Measurements from ENCODE around the gene VEGFC.

- no peak for TF ChIP-seq CTCF (optimal IDR thresholded peaks at IDR 0.05 in 1 of 3, IDR thresholded peaks at IDR 0.05 in 1 of 3, conservative IDR thresholded peaks at IDR 0.05 in 1 of 3; ENCODE audit: extremely low read depth in 1 of 3, insufficient read depth in 2 of 3, low read length in 3 of 3)
- TF ChIP-seq EZH2 (IDR thresholded peaks at IDR 0.05; ENCODE audit: low read length) = no peak
Observed at GRCh38 chr4:176837169-176837895, 44.6 kb upstream of the VEGFC start.

Measured in keratinocyte (primary cell).